ENCODE measurements around the gene SMPD3.

DNA sequence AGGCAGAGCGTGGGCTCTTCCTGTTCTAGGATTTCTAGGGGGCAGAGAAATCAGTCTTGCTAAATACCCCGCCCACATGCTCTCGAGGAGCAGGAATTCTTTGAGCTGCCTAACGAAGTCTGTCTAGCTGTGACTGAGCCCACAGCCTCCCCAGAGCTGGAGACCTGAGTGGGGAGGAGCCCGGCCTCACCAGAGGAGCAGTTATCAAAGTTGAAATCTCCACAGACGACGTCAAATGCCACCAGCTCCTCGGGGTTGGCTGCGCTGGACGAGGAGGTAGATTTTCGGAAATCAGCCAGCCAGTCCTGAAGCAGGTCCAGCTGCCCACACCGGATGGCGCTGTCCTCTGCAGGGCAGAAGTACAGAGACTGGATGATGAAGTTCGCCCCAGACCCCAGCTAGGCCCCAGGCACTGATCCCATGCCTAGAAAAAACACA, 83.7 kb downstream of the SMPD3 start:
- TF ChIP-seq POLR2AphosphoS5 (IDR thresholded peaks at IDR 0.05) (no peak), POLR2A (IDR thresholded peaks at IDR 0.05) (no peak), EP300 (IDR thresholded peaks at IDR 0.05; ENCODE audit: low read depth) (no peak)
- TF ChIP-seq, protein P1, sequence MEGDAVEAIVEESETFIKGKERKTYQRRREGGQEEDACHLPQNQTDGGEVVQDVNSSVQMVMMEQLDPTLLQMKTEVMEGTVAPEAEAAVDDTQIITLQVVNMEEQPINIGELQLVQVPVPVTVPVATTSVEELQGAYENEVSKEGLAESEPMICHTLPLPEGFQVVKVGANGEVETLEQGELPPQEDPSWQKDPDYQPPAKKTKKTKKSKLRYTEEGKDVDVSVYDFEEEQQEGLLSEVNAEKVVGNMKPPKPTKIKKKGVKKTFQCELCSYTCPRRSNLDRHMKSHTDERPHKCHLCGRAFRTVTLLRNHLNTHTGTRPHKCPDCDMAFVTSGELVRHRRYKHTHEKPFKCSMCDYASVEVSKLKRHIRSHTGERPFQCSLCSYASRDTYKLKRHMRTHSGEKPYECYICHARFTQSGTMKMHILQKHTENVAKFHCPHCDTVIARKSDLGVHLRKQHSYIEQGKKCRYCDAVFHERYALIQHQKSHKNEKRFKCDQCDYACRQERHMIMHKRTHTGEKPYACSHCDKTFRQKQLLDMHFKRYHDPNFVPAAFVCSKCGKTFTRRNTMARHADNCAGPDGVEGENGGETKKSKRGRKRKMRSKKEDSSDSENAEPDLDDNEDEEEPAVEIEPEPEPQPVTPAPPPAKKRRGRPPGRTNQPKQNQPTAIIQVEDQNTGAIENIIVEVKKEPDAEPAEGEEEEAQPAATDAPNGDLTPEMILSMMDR (IDR thresholded peaks at IDR 0.05): no peak
